ENCODE measurements around the gene SKAP1.

DNA sequence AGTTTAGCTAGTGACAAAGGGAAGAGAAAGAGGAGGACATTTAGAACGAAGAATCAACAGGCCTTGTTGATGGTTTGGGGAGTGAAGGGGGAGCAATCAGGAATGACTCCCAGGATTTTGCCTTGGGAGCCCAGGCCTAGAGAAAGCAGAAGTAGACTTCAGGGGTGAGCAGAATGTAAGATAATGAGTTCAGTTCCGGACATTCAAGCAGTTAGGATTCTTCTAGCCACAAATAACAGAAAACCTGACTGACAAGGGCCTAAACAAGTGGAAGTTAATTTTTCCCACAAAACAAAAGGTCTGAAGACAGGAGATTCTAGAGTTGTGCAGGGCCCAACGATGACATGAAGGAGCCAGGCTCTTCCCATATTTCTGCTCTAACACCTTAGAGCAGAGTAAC, 45.9 kb downstream of the SKAP1 start:
- no peak for TF ChIP-seq POLR2A (IDR thresholded peaks at IDR 0.05)
- TF ChIP-seq, protein P1, sequence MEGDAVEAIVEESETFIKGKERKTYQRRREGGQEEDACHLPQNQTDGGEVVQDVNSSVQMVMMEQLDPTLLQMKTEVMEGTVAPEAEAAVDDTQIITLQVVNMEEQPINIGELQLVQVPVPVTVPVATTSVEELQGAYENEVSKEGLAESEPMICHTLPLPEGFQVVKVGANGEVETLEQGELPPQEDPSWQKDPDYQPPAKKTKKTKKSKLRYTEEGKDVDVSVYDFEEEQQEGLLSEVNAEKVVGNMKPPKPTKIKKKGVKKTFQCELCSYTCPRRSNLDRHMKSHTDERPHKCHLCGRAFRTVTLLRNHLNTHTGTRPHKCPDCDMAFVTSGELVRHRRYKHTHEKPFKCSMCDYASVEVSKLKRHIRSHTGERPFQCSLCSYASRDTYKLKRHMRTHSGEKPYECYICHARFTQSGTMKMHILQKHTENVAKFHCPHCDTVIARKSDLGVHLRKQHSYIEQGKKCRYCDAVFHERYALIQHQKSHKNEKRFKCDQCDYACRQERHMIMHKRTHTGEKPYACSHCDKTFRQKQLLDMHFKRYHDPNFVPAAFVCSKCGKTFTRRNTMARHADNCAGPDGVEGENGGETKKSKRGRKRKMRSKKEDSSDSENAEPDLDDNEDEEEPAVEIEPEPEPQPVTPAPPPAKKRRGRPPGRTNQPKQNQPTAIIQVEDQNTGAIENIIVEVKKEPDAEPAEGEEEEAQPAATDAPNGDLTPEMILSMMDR (IDR thresholded peaks at IDR 0.05), result no peak

All from heart left ventricle (tissue), 13 donors.